ENCODE data around the gene TGFB1I1.
A peak's percentile ranks its signal among the peaks of the same experiment; 100 is the strongest.

The TGFB1I1 gene

GRCh38 chr16:31471875-31472708 is at the start of gene TGFB1I1:
TSS of gene TGFB1I1 (plus strand) at chr16:31472152. CDS start at chr16:31472189, 37 bp downstream.
- no peaks in the 10 kb centered on the region for H3K27me3 ChIP-seq (ENCODE audit: insufficient read depth, low read length)
- peaks cover 30% of the 10 kb centered on the region for H3K36me3 ChIP-seq (ENCODE audit: insufficient read depth, low read length)
- H2AFZ ChIP-seq (ENCODE audit: low read length, unreplicated experiment), result peak within 1 kb of the TSS; percentile 61
- peaks cover 31% of the 10 kb centered on the region for H3K4me1 ChIP-seq (ENCODE audit: control insufficient read depth, insufficient read depth, low read length, unreplicated experiment)
- H3K4me3 ChIP-seq (ENCODE audit: low read depth, low read length), result peak within 1 kb of the TSS; percentile 93
- H3K27ac ChIP-seq (ENCODE audit: low read depth, low read length), result peak within 1 kb of the TSS; percentile 86
- peaks cover 18% of the 10 kb centered on the region for H3K79me2 ChIP-seq (ENCODE audit: control insufficient read depth, insufficient read depth, low read length, unreplicated experiment)

- Histone ChIP-seq H2AFZ (ENCODE audit: low read length, unreplicated experiment) (no peak overlapping the region), H3K4me3 (ENCODE audit: low read depth, low read length) (no peak overlapping the region), H3K79me2 (ENCODE audit: control insufficient read depth, insufficient read depth, low read length, unreplicated experiment) (no peaks in the 10 kb centered on the region), H3K27ac (ENCODE audit: low read depth, low read length) (no peak overlapping the region), H3K27me3 (ENCODE audit: insufficient read depth, low read length) (no peaks in the 10 kb centered on the region), H3K36me3 (ENCODE audit: insufficient read depth, low read length) (no peaks in the 10 kb centered on the region), H3K4me1 (ENCODE audit: control insufficient read depth, insufficient read depth, low read length, unreplicated experiment) (peaks cover 2% of the 10 kb centered on the region)
Observed at GRCh38 chr16:31423241-31423640, 48.7 kb upstream of the TGFB1I1 start.

GRCh38 chr16:31423801-31424200 is 48.2 kb upstream of the TGFB1I1 start:
- no peak overlapping the region for H2AFZ ChIP-seq (ENCODE audit: low read length, unreplicated experiment)

GRCh38 chr16:31427441-31428278 is 44.3 kb upstream of the TGFB1I1 start:
- peaks cover 3% of the 10 kb centered on the region for H3K4me1 ChIP-seq (ENCODE audit: control insufficient read depth, insufficient read depth, low read length, unreplicated experiment)
- H3K79me2 ChIP-seq (ENCODE audit: control insufficient read depth, insufficient read depth, low read length, unreplicated experiment), result no peaks in the 10 kb centered on the region
- H3K36me3 ChIP-seq (ENCODE audit: insufficient read depth, low read length), result no peaks in the 10 kb centered on the region
- H3K27ac ChIP-seq (ENCODE audit: low read depth, low read length), result no peak overlapping the region
- H2AFZ ChIP-seq (ENCODE audit: low read length, unreplicated experiment), result peak overlapping the region; percentile 95
- H3K27me3 ChIP-seq (ENCODE audit: insufficient read depth, low read length), result no peaks in the 10 kb centered on the region
- peak overlapping the region; percentile 86 for H3K4me3 ChIP-seq (ENCODE audit: low read depth, low read length)

More at GRCh38 chr16:31423801-31424200, 48.2 kb upstream of the TGFB1I1 start:
- H3K4me1 ChIP-seq (ENCODE audit: control insufficient read depth, insufficient read depth, low read length, unreplicated experiment), result peaks cover 3% of the 10 kb centered on the region
- H3K4me3 ChIP-seq (ENCODE audit: low read depth, low read length), result no peak overlapping the region
- H3K36me3 ChIP-seq (ENCODE audit: insufficient read depth, low read length), result no peaks in the 10 kb centered on the region
- no peaks in the 10 kb centered on the region for H3K27me3 ChIP-seq (ENCODE audit: insufficient read depth, low read length)
- no peaks in the 10 kb centered on the region for H3K79me2 ChIP-seq (ENCODE audit: control insufficient read depth, insufficient read depth, low read length, unreplicated experiment)
- no peak overlapping the region for H3K27ac ChIP-seq (ENCODE audit: low read depth, low read length)

- no peak within 1 kb of the TSS for H3K27ac ChIP-seq (ENCODE audit: low read depth, low read length)
- peaks cover 3% of the 10 kb centered on the region for H3K4me1 ChIP-seq (ENCODE audit: control insufficient read depth, insufficient read depth, low read length, unreplicated experiment)
- no peaks in the 10 kb centered on the region for H3K79me2 ChIP-seq (ENCODE audit: control insufficient read depth, insufficient read depth, low read length, unreplicated experiment)
- no peaks in the 10 kb centered on the region for H3K27me3 ChIP-seq (ENCODE audit: insufficient read depth, low read length)
- H3K4me3 ChIP-seq (ENCODE audit: low read depth, low read length), result peak within 1 kb of the TSS; percentile 86
- no peaks in the 10 kb centered on the region for H3K36me3 ChIP-seq (ENCODE audit: insufficient read depth, low read length)
- peak within 1 kb of the TSS; percentile 95 for H2AFZ ChIP-seq (ENCODE audit: low read length, unreplicated experiment)
Observed at GRCh38 chr16:31428279-31428597, 43.7 kb upstream of the TGFB1I1 start, which contains the start of gene COX6A2. TSS of gene COX6A2 (minus strand) at chr16:31428360. CDS start at chr16:31428325, 35 bp downstream.

GRCh38 chr16:31428638-31429247 is 43.2 kb upstream of the TGFB1I1 start:
- H3K4me1 ChIP-seq (ENCODE audit: control insufficient read depth, insufficient read depth, low read length, unreplicated experiment), result peaks cover 3% of the 10 kb centered on the region
- H3K27me3 ChIP-seq (ENCODE audit: insufficient read depth, low read length), result no peaks in the 10 kb centered on the region
- no peak overlapping the region for H3K27ac ChIP-seq (ENCODE audit: low read depth, low read length)
- no peaks in the 10 kb centered on the region for H3K36me3 ChIP-seq (ENCODE audit: insufficient read depth, low read length)
- H2AFZ ChIP-seq (ENCODE audit: low read length, unreplicated experiment), result peak overlapping the region; percentile 81
- no peaks in the 10 kb centered on the region for H3K79me2 ChIP-seq (ENCODE audit: control insufficient read depth, insufficient read depth, low read length, unreplicated experiment)
- peak overlapping the region; percentile 86 for H3K4me3 ChIP-seq (ENCODE audit: low read depth, low read length)

- H3K4me3 ChIP-seq (ENCODE audit: low read depth, low read length), result no peak overlapping the region
- no peak overlapping the region for H2AFZ ChIP-seq (ENCODE audit: low read length, unreplicated experiment)
- H3K36me3 ChIP-seq (ENCODE audit: insufficient read depth, low read length), result no peaks in the 10 kb centered on the region
- H3K79me2 ChIP-seq (ENCODE audit: control insufficient read depth, insufficient read depth, low read length, unreplicated experiment), result no peaks in the 10 kb centered on the region
- no peaks in the 10 kb centered on the region for H3K27me3 ChIP-seq (ENCODE audit: insufficient read depth, low read length)
- H3K27ac ChIP-seq (ENCODE audit: low read depth, low read length), result no peak overlapping the region
- H3K4me1 ChIP-seq (ENCODE audit: control insufficient read depth, insufficient read depth, low read length, unreplicated experiment), result peaks cover 3% of the 10 kb centered on the region
Observed at GRCh38 chr16:31429314-31429713, 42.6 kb upstream of the TGFB1I1 start.

- Histone ChIP-seq H3K36me3 (ENCODE audit: insufficient read depth, low read length) (no peaks in the 10 kb centered on the region), H2AFZ (ENCODE audit: low read length, unreplicated experiment) (no peak overlapping the region), H3K79me2 (ENCODE audit: control insufficient read depth, insufficient read depth, low read length, unreplicated experiment) (no peaks in the 10 kb centered on the region), H3K27ac (ENCODE audit: low read depth, low read length) (no peak overlapping the region), H3K4me3 (ENCODE audit: low read depth, low read length) (no peak overlapping the region), H3K27me3 (ENCODE audit: insufficient read depth, low read length) (no peaks in the 10 kb centered on the region), H3K4me1 (ENCODE audit: control insufficient read depth, insufficient read depth, low read length, unreplicated experiment) (peaks cover 3% of the 10 kb centered on the region)
Observed at GRCh38 chr16:31429796-31430195, 42.2 kb upstream of the TGFB1I1 start.

- Histone ChIP-seq H3K27ac (ENCODE audit: low read depth, low read length) (no peak overlapping the region), H3K4me1 (ENCODE audit: control insufficient read depth, insufficient read depth, low read length, unreplicated experiment) (peaks cover 3% of the 10 kb centered on the region), H3K4me3 (ENCODE audit: low read depth, low read length) (no peak overlapping the region), H2AFZ (ENCODE audit: low read length, unreplicated experiment) (no peak overlapping the region), H3K27me3 (ENCODE audit: insufficient read depth, low read length) (no peaks in the 10 kb centered on the region), H3K79me2 (ENCODE audit: control insufficient read depth, insufficient read depth, low read length, unreplicated experiment) (no peaks in the 10 kb centered on the region), H3K36me3 (ENCODE audit: insufficient read depth, low read length) (no peaks in the 10 kb centered on the region)
Observed at GRCh38 chr16:31430380-31431052, 41.4 kb upstream of the TGFB1I1 start.

All from ACC112 (cell line).